Lung microvascular endothelial cell (primary cell): Measurements from ENCODE around the gene PDE5A. TPM values are rescaled to one million over a fixed set of nuclear protein-coding genes. Genes with fewer than 3 reads are reported as not detected.
"Not testable (repeated sequence)": the region's sequence is repeated elsewhere in the genome, so short reads cannot be mapped to it uniquely, and the experiment has no call there.

Experiments
- DNase-seq, 2 donors: peaks; one replicate each; pipeline versions ENCODE4 v3.0.0 to v3.0.0-alpha.2; 2010; ENCODE audit warnings: low read depth in 2 of 2
- total RNA-seq: library from RNA; depleted of rRNA; stranded (reverse); fragments of >200 nt; gene quantifications from 2 replicates; pipeline ENCODE4 v1.2.1, GENCODE V29; 2014

PDE5A gene
- total RNA-seq, 1 donor from 2014 or later, result 2.6 TPM

GRCh38 chr4:119646347-119647071 is 17.9 kb upstream of the PDE5A start:
- peak in 1 of 2 donors; percentile 13 for DNase-seq

GRCh38 chr4:119643306-119644042 is 14.9 kb upstream of the PDE5A start:
- no peak for DNase-seq

GRCh38 chr4:119641765-119642164 is 13.2 kb upstream of the PDE5A start:
- DNase-seq, result no peak

- no peak for DNase-seq
Observed at GRCh38 chr4:119638359-119638758, 9.8 kb upstream of the PDE5A start.

GRCh38 chr4:119636851-119637250 is 8.2 kb upstream of the PDE5A start:
- not testable (repeated sequence) for DNase-seq

- DNase-seq, result no peak
Observed at GRCh38 chr4:119632216-119632615, 3.6 kb upstream of the PDE5A start.

GRCh38 chr4:119629142-119629471 is 503 bp upstream of the PDE5A start:
- no peak for DNase-seq

- peak; percentile 46 to 49 for DNase-seq
Observed at GRCh38 chr4:119627267-119628255, 1.0 kb downstream of the PDE5A start.

- no peak for DNase-seq
Observed at GRCh38 chr4:119626943-119627266, 1.7 kb downstream of the PDE5A start.

GRCh38 chr4:119626420-119626819 is 2.2 kb downstream of the PDE5A start:
- DNase-seq, result no peak

GRCh38 chr4:119625761-119626160 is 2.8 kb downstream of the PDE5A start:
- DNase-seq, result no peak

- no peak for DNase-seq
Observed at GRCh38 chr4:119624356-119624755, 4.2 kb downstream of the PDE5A start.

GRCh38 chr4:119623025-119623424 is 5.6 kb downstream of the PDE5A start:
- DNase-seq, result no peak

- DNase-seq, result no peak
Observed at GRCh38 chr4:119615068-119615719, 13.4 kb downstream of the PDE5A start.

GRCh38 chr4:119604266-119604665 is 24.3 kb downstream of the PDE5A start:
- no peak for DNase-seq

- DNase-seq, result no peak
Observed at GRCh38 chr4:119602366-119602765, 26.2 kb downstream of the PDE5A start.

- DNase-seq, result no peak
Observed at GRCh38 chr4:119598521-119598920, 30.1 kb downstream of the PDE5A start.

GRCh38 chr4:119597377-119597776 is 31.2 kb downstream of the PDE5A start:
- DNase-seq, result no peak

- no peak for DNase-seq
Observed at GRCh38 chr4:119593698-119594097, 34.9 kb downstream of the PDE5A start.

GRCh38 chr4:119592830-119593229 is 35.8 kb downstream of the PDE5A start:
- no peak for DNase-seq

GRCh38 chr4:119589165-119589564 is 39.4 kb downstream of the PDE5A start:
- DNase-seq, result no peak

- no peak for DNase-seq
Observed at GRCh38 chr4:119587796-119588195, 40.8 kb downstream of the PDE5A start.
